ENCODE results near the gene CREBL2.

DNA sequence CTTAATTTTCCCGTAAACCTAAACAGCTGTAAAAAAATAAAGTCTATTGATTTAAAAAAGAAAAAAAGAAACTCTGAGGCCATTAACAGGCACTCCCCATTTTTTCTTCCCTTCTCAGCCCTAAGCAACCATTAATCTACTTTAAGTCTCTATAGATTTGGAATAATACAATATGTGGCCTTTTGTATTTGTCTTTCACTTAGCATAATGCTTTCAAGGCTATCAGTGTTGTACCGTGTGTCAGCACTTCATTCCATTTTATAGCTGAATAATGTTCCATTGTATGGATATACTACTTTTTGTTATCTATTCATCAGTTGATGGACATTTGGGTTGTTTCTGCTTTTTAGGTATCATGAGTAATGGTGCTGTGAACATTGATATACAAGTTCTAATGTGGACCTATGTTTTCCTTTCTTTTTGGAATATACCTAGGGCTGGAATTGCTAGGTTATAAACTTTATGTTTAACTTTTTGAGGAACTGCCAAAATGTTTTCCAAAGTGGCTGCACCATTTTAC lies 15.7 kb downstream of the CREBL2 start:
- TF ChIP-seq EZH2 (IDR thresholded peaks at IDR 0.05; ENCODE audit: borderline replicate concordance, low read length): no peak
- TF ChIP-seq, protein P1, sequence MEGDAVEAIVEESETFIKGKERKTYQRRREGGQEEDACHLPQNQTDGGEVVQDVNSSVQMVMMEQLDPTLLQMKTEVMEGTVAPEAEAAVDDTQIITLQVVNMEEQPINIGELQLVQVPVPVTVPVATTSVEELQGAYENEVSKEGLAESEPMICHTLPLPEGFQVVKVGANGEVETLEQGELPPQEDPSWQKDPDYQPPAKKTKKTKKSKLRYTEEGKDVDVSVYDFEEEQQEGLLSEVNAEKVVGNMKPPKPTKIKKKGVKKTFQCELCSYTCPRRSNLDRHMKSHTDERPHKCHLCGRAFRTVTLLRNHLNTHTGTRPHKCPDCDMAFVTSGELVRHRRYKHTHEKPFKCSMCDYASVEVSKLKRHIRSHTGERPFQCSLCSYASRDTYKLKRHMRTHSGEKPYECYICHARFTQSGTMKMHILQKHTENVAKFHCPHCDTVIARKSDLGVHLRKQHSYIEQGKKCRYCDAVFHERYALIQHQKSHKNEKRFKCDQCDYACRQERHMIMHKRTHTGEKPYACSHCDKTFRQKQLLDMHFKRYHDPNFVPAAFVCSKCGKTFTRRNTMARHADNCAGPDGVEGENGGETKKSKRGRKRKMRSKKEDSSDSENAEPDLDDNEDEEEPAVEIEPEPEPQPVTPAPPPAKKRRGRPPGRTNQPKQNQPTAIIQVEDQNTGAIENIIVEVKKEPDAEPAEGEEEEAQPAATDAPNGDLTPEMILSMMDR (conservative IDR thresholded peaks at IDR 0.05 in 1 of 2, IDR thresholded peaks at IDR 0.05 in 1 of 2; ENCODE audit: extremely low read depth in 1 of 2, insufficient read depth in 1 of 2, low read depth in 1 of 2, low read length in 2 of 2): no peak
